ENCODE data around the gene TNKS2. TPM values are rescaled to one million over a fixed set of nuclear protein-coding genes. Genes with fewer than 3 reads are reported as not detected.
"Not testable (repeated sequence)": the region's sequence is repeated elsewhere in the genome, so short reads cannot be mapped to it uniquely, and the experiment has no call there.

Gene TNKS2
- total and polyA plus RNA-seq, 4 donors, result 35.3 to 91.9 (median 49.2) TPM

DNA sequence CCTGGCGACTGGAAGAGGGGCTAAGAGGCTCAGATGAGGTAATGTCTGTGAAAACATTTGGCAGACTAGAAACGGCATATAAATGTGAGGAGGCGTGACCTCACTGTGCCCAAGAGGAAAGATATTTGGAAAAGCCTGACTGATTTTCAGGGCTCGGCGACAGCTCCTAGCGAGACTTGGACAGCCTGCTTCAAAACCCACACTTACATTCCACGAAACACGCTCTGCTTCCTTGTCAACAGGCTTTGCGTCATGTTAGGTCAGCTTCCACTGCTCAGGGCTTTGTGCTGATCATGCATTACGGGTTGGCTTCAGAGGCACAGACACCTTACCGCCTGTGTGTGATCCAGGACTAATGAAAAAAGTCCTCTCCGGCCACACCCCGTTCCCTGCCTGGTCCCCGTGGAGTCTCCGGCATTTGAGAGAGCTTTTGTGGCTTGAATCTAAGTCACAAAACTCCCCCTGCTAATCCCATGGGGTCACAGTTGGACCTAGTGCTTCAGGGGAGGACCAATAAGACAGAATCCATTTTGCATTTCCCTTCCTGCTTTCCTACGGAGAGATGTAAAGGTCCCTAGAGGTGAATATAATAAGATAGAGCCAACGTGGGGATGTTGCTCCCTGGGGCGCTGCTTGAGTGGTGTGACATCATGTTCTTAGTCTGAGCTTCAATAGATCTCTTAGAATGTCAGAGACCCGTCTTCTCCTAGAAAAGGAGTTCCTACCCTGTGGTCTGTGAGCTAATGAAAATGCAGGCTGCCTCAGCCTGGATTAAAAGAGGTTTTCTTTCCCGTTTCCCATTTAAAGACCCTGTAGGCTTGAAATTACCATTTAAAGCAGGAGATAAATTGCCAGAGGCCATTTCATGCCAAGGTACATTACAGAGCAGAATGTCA, 85.6 kb downstream of the TNKS2 start:
- WGBS (ENCODE audit: insufficient coverage), result 12% methylated on average over 15 of the region's 20 CpGs
- H3K27me3 ChIP-seq (ENCODE audit: control insufficient read depth, insufficient read depth, low read length), result no peaks in the 10 kb centered on the region
- peak overlapping the region; percentile 93 for H3K27ac ChIP-seq (ENCODE audit: low read depth, low read length)
- H3K36me3 ChIP-seq (ENCODE audit: control insufficient read depth, insufficient read depth, low read length), result no peaks in the 10 kb centered on the region
- H3K4me3 ChIP-seq (ENCODE audit: low read depth, low read length), result peak overlapping the region; percentile 31
- no peaks in the 10 kb centered on the region for H3K9me3 ChIP-seq (ENCODE audit: control insufficient read depth, insufficient read depth, low read length)
- H3K4me1 ChIP-seq (ENCODE audit: control insufficient read depth, insufficient read depth, low read length), result peaks cover 42% of the 10 kb centered on the region
- DNase-seq (ENCODE audit: low read depth in 4 of 6, low spot score in 6 of 6), result peak in 4 of 6 donors; percentile 40 to 90 (median 62)

DNA sequence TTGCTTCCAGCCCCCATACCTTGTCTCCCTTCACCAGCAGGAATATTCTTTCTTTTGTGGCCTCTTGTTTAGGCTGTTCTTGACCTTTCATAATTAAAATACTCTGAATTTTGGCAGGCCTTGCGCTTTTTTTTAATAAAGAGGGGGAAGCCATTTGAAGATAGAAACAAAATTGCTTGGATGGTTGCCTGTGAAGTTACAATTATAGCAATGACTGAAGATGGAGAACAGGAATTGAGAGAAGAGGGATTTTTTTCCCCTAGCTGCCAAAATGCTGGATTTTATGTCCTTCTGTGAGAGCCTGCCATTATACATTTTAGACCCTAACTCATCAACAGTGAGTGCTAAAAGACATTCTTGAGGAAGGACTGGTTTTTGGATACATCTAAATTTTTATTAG, 86.3 kb downstream of the TNKS2 start:
- H3K4me3 ChIP-seq (ENCODE audit: low read depth, low read length), result no peak overlapping the region
- no peaks in the 10 kb centered on the region for H3K9me3 ChIP-seq (ENCODE audit: control insufficient read depth, insufficient read depth, low read length)
- H3K4me1 ChIP-seq (ENCODE audit: control insufficient read depth, insufficient read depth, low read length), result peaks cover 39% of the 10 kb centered on the region
- H3K36me3 ChIP-seq (ENCODE audit: control insufficient read depth, insufficient read depth, low read length), result no peaks in the 10 kb centered on the region
- WGBS (ENCODE audit: insufficient coverage), result no CpG with 5 or more reads among the region's 1 CpG
- DNase-seq (ENCODE audit: low read depth in 4 of 6, low spot score in 6 of 6), result peak in 1 of 6 donors; percentile 62
- H3K27me3 ChIP-seq (ENCODE audit: control insufficient read depth, insufficient read depth, low read length), result no peaks in the 10 kb centered on the region
- peak overlapping the region; percentile 93 for H3K27ac ChIP-seq (ENCODE audit: low read depth, low read length)

GRCh38 chr10:91885362-91886079, 87.3 kb downstream of the TNKS2 start:
- 100% methylated on average over 3 of the region's 9 CpGs for WGBS (ENCODE audit: insufficient coverage)
- H3K9me3 ChIP-seq (ENCODE audit: control insufficient read depth, insufficient read depth, low read length), result no peaks in the 10 kb centered on the region
- no peak overlapping the region for H3K4me3 ChIP-seq (ENCODE audit: low read depth, low read length)
- no peak for DNase-seq (ENCODE audit: low read depth in 4 of 6, low spot score in 6 of 6)
- H3K27me3 ChIP-seq (ENCODE audit: control insufficient read depth, insufficient read depth, low read length), result no peaks in the 10 kb centered on the region
- peak overlapping the region; percentile 93 for H3K27ac ChIP-seq (ENCODE audit: low read depth, low read length)
- H3K36me3 ChIP-seq (ENCODE audit: control insufficient read depth, insufficient read depth, low read length), result no peaks in the 10 kb centered on the region
- peaks cover 32% of the 10 kb centered on the region for H3K4me1 ChIP-seq (ENCODE audit: control insufficient read depth, insufficient read depth, low read length)

DNA sequence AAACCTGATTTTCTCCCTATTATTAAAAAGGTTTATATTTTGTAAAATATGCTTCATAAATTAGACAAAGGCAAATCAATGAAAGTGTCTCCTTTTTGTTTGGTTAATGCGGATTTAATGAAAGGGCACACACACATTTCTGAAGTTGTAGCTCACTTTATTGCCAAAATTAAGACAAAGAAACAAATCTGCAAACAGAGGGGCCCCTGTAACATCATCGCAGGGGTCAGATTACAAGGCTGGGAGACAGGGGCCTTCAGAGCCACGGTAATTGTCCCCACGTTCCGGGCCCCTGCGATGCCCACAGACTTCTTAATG, 88.7 kb downstream of the TNKS2 start:
- Histone ChIP-seq H3K27ac (ENCODE audit: low read depth, low read length) (peak overlapping the region; percentile 72), H3K4me1 (ENCODE audit: control insufficient read depth, insufficient read depth, low read length) (peaks cover 32% of the 10 kb centered on the region), H3K9me3 (ENCODE audit: control insufficient read depth, insufficient read depth, low read length) (no peaks in the 10 kb centered on the region), H3K4me3 (ENCODE audit: low read depth, low read length) (peak overlapping the region; percentile 61), H3K27me3 (ENCODE audit: control insufficient read depth, insufficient read depth, low read length) (no peaks in the 10 kb centered on the region), H3K36me3 (ENCODE audit: control insufficient read depth, insufficient read depth, low read length) (no peaks in the 10 kb centered on the region)
- WGBS (ENCODE audit: insufficient coverage), result 0% methylated on average over 5 of the region's 6 CpGs
- no peak for DNase-seq (ENCODE audit: low read depth in 4 of 6, low spot score in 6 of 6)

DNA sequence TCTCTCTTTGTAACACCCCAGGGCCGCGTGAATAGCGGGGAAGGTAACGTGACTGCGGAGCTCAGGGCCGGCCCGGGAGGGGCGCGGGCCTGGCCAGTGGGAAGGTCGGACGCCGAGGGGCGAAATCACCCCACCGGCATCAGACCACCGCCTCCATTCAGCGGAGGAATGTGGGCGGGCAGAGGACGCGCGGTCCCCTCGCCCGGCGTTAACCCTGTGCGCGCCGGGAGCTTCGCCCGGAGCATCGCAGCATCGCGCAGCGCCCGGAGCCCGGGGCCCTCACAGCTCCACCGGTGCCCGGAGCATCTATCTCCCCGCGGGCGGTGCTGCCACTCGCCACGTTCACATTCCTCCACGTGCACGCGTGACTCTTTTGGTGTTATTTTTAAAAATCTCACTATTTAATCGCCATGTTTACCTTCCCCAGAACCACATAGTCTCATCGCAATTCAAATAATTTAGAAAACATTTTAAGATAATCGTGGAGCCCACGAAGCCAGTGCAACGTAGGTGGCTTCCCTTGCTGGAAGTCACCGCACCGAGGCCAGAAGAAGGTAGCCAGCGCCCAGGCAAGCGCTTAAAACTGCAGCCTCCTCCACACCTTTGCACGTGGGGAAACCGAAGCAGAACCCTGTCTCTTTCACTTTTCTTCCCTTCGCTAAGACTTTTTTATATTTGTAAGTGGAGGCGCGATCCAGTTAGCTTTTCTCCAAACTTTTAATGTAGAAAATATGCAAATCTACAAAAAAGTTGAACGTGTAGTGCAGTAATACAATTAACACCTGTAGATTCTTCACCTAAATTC, 89.2 kb downstream of the TNKS2 start:
- DNase-seq (ENCODE audit: low read depth in 4 of 6, low spot score in 6 of 6), result peak; percentile 65 to 96 (median 78)
- no peaks in the 10 kb centered on the region for H3K27me3 ChIP-seq (ENCODE audit: control insufficient read depth, insufficient read depth, low read length)
- no peaks in the 10 kb centered on the region for H3K9me3 ChIP-seq (ENCODE audit: control insufficient read depth, insufficient read depth, low read length)
- peak overlapping the region; percentile 72 for H3K27ac ChIP-seq (ENCODE audit: low read depth, low read length)
- 0% methylated on average over 53 of the region's 59 CpGs for WGBS (ENCODE audit: insufficient coverage)
- H3K36me3 ChIP-seq (ENCODE audit: control insufficient read depth, insufficient read depth, low read length), result no peaks in the 10 kb centered on the region
- peaks cover 32% of the 10 kb centered on the region for H3K4me1 ChIP-seq (ENCODE audit: control insufficient read depth, insufficient read depth, low read length)
- peak overlapping the region; percentile 61 for H3K4me3 ChIP-seq (ENCODE audit: low read depth, low read length)

DNA sequence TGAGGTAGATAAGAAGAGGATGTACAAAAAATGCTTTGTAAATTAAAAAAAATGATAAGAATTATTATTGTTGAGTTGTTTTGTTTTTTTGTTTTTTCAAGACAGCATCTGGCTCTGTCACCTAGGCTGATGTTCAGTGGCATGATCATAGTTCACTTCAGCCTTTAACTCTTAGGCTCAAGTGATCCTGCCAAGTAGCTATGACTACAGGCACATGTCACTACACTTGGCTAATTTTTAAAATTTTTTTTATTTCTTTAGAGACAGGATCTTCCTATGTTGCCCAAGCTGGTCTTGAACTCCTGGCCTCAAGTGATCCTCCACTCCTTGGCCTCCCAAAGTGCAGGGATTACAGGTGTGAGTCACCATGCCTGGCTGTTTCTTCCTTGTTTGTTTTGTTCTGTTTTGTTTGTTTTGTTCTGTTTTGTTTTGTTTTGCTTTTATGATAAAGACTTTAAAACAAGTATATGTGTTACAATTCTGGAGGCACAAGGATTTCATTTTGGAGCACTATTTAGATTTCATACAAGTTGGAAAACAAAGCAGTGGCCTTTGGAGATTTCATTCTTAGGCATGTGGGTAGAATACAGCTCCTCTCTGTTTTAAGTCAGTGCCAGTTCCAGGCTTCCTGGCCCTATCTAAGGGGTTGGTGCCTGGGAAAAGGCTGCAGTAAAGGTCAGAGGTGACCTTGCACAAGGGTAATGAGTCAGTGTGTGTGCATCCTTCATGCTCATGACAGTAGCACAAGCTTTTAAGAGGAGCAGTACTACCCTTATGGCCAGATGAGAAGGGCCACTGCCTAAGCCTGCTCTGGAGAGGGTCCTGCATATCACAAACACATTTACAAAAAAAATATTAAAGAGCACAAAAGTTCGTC, 93.1 kb downstream of the TNKS2 start:
- H3K4me1 ChIP-seq (ENCODE audit: control insufficient read depth, insufficient read depth, low read length), result peaks cover 12% of the 10 kb centered on the region
- no peaks in the 10 kb centered on the region for H3K36me3 ChIP-seq (ENCODE audit: control insufficient read depth, insufficient read depth, low read length)
- no peak overlapping the region for H3K27ac ChIP-seq (ENCODE audit: low read depth, low read length)
- WGBS (ENCODE audit: insufficient coverage), result 100% methylated on average over 1 of the region's 1 CpG
- no peak for DNase-seq (ENCODE audit: low read depth in 4 of 6, low spot score in 6 of 6)
- H3K9me3 ChIP-seq (ENCODE audit: control insufficient read depth, insufficient read depth, low read length), result no peaks in the 10 kb centered on the region
- no peaks in the 10 kb centered on the region for H3K27me3 ChIP-seq (ENCODE audit: control insufficient read depth, insufficient read depth, low read length)
- no peak overlapping the region for H3K4me3 ChIP-seq (ENCODE audit: low read depth, low read length)

- Histone ChIP-seq H3K4me3 (ENCODE audit: low read depth, low read length) (no peak overlapping the region), H3K27me3 (ENCODE audit: control insufficient read depth, insufficient read depth, low read length) (no peaks in the 10 kb centered on the region), H3K36me3 (ENCODE audit: control insufficient read depth, insufficient read depth, low read length) (no peaks in the 10 kb centered on the region), H3K27ac (ENCODE audit: low read depth, low read length) (no peak overlapping the region), H3K9me3 (ENCODE audit: control insufficient read depth, insufficient read depth, low read length) (no peaks in the 10 kb centered on the region), H3K4me1 (ENCODE audit: control insufficient read depth, insufficient read depth, low read length) (no peaks in the 10 kb centered on the region)
- whole genome bisulfite sequencing (ENCODE audit: insufficient coverage), result no CpG with 5 or more reads among the region's 2 CpGs
- DNase-seq (ENCODE audit: low read depth in 4 of 6, low spot score in 6 of 6), result no peak
Measured at GRCh38 chr10:91893051-91893450, 94.8 kb downstream of the TNKS2 start.

- H3K4me1 ChIP-seq (ENCODE audit: control insufficient read depth, insufficient read depth, low read length); H3K9me3 ChIP-seq (ENCODE audit: control insufficient read depth, insufficient read depth, low read length); H3K27ac ChIP-seq (ENCODE audit: low read depth, low read length); H3K27me3 ChIP-seq (ENCODE audit: control insufficient read depth, insufficient read depth, low read length); H3K36me3 ChIP-seq (ENCODE audit: control insufficient read depth, insufficient read depth, low read length); H3K4me3 ChIP-seq (ENCODE audit: low read depth, low read length); DNase-seq (ENCODE audit: low read depth in 4 of 6, low spot score in 6 of 6): not testable (repeated sequence)
- 95% methylated on average over 7 of the region's 14 CpGs for WGBS (ENCODE audit: insufficient coverage)
Measured at GRCh38 chr10:91894261-91894685, 96.0 kb downstream of the TNKS2 start.
